GM23338 (cell line): ENCODE results near the gene GAREM1. TPM values are rescaled to one million over a fixed set of nuclear protein-coding genes. Genes with fewer than 3 reads are reported as not detected.

Experiments
- ATAC-seq: fragments of 200-7000 bp; cut with Tn5 transposase; 3 replicates; pipeline ENCODE4 v1.9.1; 2020
- DNase-seq: peaks from one replicate; pipeline ENCODE4 v3.0.0-alpha.2; 2015; ENCODE audit warnings: low spot score
- H2AFZ ChIP-seq: fragments of 200-600 bp; sonication (generic); 2 replicates; pipeline ENCODE4 v1.8.0; 2016; ENCODE audit warnings: antibody characterized with exemption, mild to moderate bottlenecking, moderate library complexity
- H3F3A ChIP-seq: fragments of 200-600 bp; sonication (generic); replicated peaks from 2 replicates; pipeline ENCODE4 v1.8.0; 2017; ENCODE audit warnings: antibody characterized with exemption, mixed run types, low read depth
- H3K27ac ChIP-seq: fragments of 200-600 bp; sonication (generic); 2 replicates; pipeline ENCODE4 v1.6.1; 2016; ENCODE audit warnings: low read depth
- H3K27me3 ChIP-seq: fragments of 200-600 bp; sonication (generic); 2 replicates; pipeline ENCODE4 v1.8.0; 2016; ENCODE audit warnings: mild to moderate bottlenecking, mixed run types, moderate library complexity; ENCODE audit not compliant: insufficient read depth
- H3K36me3 ChIP-seq: fragments of 200-600 bp; sonication (generic); 2 replicates; pipeline ENCODE4 v1.8.0; 2016; ENCODE audit warnings: mild to moderate bottlenecking; ENCODE audit not compliant: insufficient read depth
- H3K4me1 ChIP-seq: fragments of 200-600 bp; sonication (generic); 2 replicates; pipeline ENCODE4 v1.8.0; 2016; ENCODE audit warnings: mild to moderate bottlenecking, moderate library complexity; ENCODE audit not compliant: insufficient read depth
- H3K4me2 ChIP-seq: fragments of 200-600 bp; sonication (generic); 2 replicates; pipeline ENCODE4 v1.7.1; 2017; ENCODE audit warnings: mixed run types
- H3K4me3 ChIP-seq: fragments of 200-600 bp; sonication (generic); 2 replicates; pipeline ENCODE4 v1.6.1; 2016; ENCODE audit warnings: mixed run types
- H3K79me2 ChIP-seq: fragments of 200-600 bp; sonication (generic); replicated peaks from 2 replicates; pipeline ENCODE4 v1.8.0; 2017; ENCODE audit warnings: mild to moderate bottlenecking; ENCODE audit not compliant: insufficient read depth
- H3K9me2 ChIP-seq: fragments of 200-600 bp; sonication (generic); 2 replicates; pipeline ENCODE4 v1.8.0; 2017; ENCODE audit not compliant: insufficient read depth
- H4K20me1 ChIP-seq: fragments of 200-600 bp; sonication (generic); replicated peaks from 2 replicates; pipeline ENCODE4 v1.8.0; 2017; ENCODE audit warnings: mild to moderate bottlenecking; ENCODE audit not compliant: insufficient read depth
- H3K27ac Mint-ChIP-seq: 2 replicates; pipeline ENCODE4 v1.8.0; 2020; ENCODE audit warnings: inconsistent platforms, mild to moderate bottlenecking, moderate library complexity, mixed read lengths
- H3K27me3 Mint-ChIP-seq: 3 replicates; pipeline ENCODE4 v1.8.0; 2022; ENCODE audit warnings: low read depth, mild to moderate bottlenecking, moderate library complexity, mixed read lengths, inconsistent platforms; ENCODE audit not compliant: insufficient read depth, poor library complexity
- H3K36me3 Mint-ChIP-seq: 3 replicates; pipeline ENCODE4 v1.8.0; 2021; ENCODE audit warnings: low read depth, mild to moderate bottlenecking, inconsistent platforms, moderate library complexity, mixed read lengths
- H3K4me1 Mint-ChIP-seq: 3 replicates; pipeline ENCODE4 v1.8.0; 2020; ENCODE audit warnings: mild to moderate bottlenecking, inconsistent platforms, mixed read lengths
- H3K4me3 Mint-ChIP-seq: 3 replicates; pipeline ENCODE4 v1.8.0; 2021; ENCODE audit warnings: moderate library complexity, mild to moderate bottlenecking, inconsistent platforms, mixed read lengths
- H3K9me3 Mint-ChIP-seq: 3 replicates; pipeline ENCODE4 v1.8.0; 2020; ENCODE audit warnings: moderate library complexity, mild to moderate bottlenecking, inconsistent platforms, mixed read lengths
- CREB1 ChIP-seq: fragments of 250-450 bp; sonication (Bioruptor Pico); IDR thresholded peaks from 2 replicates; pipeline ENCODE4 v1.5.0; 2020; ENCODE audit warnings: low read depth, mild to moderate bottlenecking, moderate library complexity
- ETS1 ChIP-seq: IDR thresholded peaks from 2 replicates; pipeline ENCODE4 v1.6.1; 2016; ENCODE audit warnings: antibody characterized with exemption
- JUNB ChIP-seq: IDR thresholded peaks from one replicate; pipeline ENCODE4 v1.6.1; 2016; ENCODE audit warnings: antibody characterized with exemption; ENCODE audit not compliant: unreplicated experiment
- STAT1 ChIP-seq: IDR thresholded peaks from one replicate; pipeline ENCODE4 v1.6.1; 2016; ENCODE audit warnings: antibody characterized with exemption; ENCODE audit not compliant: unreplicated experiment
- ZNF114 ChIP-seq: fragments of 250-450 bp; sonication (Bioruptor Pico); IDR thresholded peaks from 2 replicates; pipeline ENCODE4 v1.5.0; 2020; ENCODE audit warnings: mild to moderate bottlenecking, moderate library complexity
- ZNF331 ChIP-seq: fragments of 250-450 bp; sonication (Bioruptor Pico); IDR thresholded peaks from 2 replicates; pipeline ENCODE4 v1.5.0; 2020; ENCODE audit warnings: low read depth, mild to moderate bottlenecking, moderate library complexity
- polyA plus RNA-seq: library from polyadenylated mRNA; unstranded; fragments of >200 nt; fragmentation: Nextera tagmentation; extraction: Ambion mirVana; gene quantifications from 2 replicates; pipeline ENCODE4 v1.2.1, GENCODE V29; 2016
- total RNA-seq: library from RNA; depleted of rRNA; stranded (reverse); fragments of >200 nt; shearing (Covaris generic); gene quantifications from 2 replicates; pipeline ENCODE4 v1.2.3, GENCODE V29; 2014
- TF ChIP-seq, protein P1 (sequence below), 2 experiments: fragments of 200-600 bp in 1 of 2; sonication (generic) in 1 of 2; conservative IDR thresholded peaks; 2 replicates each; pipeline versions ENCODE4 v1.5.1 to v1.6.1; 2016 to 2017; ENCODE audit warnings: antibody characterized with exemption in 2 of 2, low read depth in 2 of 2, mild to moderate bottlenecking in 2 of 2, moderate library complexity in 1 of 2
- TF ChIP-seq, protein P2 (sequence below): IDR thresholded peaks from one replicate; pipeline ENCODE4 v1.6.1; 2018; ENCODE audit warnings: antibody characterized with exemption; ENCODE audit not compliant: unreplicated experiment

The GAREM1 gene
- total and polyA plus RNA-seq, 2 experiments from 2014 or later, result 2.7 to 6.0 TPM

DNA sequence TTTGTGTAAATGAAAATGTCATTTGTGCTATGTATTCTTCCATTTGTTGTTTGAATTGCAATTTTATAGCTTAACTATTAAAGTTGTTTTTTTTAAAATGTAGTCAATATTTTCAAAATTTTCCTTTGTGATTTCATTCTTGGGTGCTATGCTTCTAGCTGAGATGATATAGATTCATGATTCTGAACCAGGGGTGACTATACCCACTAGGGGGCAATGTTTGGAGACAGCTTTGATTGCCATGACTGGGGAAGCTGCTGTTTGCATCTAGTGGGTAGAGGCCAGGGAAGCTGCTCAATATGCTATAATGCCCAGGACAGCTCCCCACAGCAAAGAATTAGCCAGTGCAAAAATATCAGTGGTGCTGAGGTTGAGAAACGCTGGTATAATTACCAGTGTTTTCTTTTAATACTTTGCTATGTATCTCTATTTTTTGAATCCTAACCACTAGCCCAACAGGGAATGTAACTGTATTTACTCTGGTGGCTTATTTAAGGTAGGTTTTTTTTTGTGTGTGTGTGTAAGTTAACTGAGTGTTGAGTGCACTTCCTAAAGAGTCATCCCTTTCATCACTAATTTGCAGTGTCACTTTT, 181.1 kb downstream of the GAREM1 start:
- Histone ChIP-seq H3K79me2 (no peaks in the 10 kb centered on the region), H3K4me3 (no peak overlapping the region), H3K9me2 (no peaks in the 10 kb centered on the region), H4K20me1 (no peaks in the 10 kb centered on the region), H3K4me1 (no peaks in the 10 kb centered on the region), H3K27ac (no peak overlapping the region), H3K27me3 (no peaks in the 10 kb centered on the region), H3F3A (no peaks in the 10 kb centered on the region), H3K4me2 (no peak overlapping the region), H3K36me3 (no peaks in the 10 kb centered on the region), H2AFZ (no peak overlapping the region)
- Mint-ChIP-seq H3K27me3 (no peaks in the 10 kb centered on the region), H3K36me3 (no peaks in the 10 kb centered on the region), H3K27ac (no peak overlapping the region), H3K4me3 (no peak overlapping the region), H3K4me1 (no peaks in the 10 kb centered on the region), H3K9me3 (no peaks in the 10 kb centered on the region; the same call in 2 of the 3 replicates)
- TF ChIP-seq, protein P1, sequence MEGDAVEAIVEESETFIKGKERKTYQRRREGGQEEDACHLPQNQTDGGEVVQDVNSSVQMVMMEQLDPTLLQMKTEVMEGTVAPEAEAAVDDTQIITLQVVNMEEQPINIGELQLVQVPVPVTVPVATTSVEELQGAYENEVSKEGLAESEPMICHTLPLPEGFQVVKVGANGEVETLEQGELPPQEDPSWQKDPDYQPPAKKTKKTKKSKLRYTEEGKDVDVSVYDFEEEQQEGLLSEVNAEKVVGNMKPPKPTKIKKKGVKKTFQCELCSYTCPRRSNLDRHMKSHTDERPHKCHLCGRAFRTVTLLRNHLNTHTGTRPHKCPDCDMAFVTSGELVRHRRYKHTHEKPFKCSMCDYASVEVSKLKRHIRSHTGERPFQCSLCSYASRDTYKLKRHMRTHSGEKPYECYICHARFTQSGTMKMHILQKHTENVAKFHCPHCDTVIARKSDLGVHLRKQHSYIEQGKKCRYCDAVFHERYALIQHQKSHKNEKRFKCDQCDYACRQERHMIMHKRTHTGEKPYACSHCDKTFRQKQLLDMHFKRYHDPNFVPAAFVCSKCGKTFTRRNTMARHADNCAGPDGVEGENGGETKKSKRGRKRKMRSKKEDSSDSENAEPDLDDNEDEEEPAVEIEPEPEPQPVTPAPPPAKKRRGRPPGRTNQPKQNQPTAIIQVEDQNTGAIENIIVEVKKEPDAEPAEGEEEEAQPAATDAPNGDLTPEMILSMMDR (conservative IDR thresholded peaks at IDR 0.05; ENCODE audit: low read depth in 2 of 2), result peak; percentile 82 to 83
- TF ChIP-seq, protein P2, sequence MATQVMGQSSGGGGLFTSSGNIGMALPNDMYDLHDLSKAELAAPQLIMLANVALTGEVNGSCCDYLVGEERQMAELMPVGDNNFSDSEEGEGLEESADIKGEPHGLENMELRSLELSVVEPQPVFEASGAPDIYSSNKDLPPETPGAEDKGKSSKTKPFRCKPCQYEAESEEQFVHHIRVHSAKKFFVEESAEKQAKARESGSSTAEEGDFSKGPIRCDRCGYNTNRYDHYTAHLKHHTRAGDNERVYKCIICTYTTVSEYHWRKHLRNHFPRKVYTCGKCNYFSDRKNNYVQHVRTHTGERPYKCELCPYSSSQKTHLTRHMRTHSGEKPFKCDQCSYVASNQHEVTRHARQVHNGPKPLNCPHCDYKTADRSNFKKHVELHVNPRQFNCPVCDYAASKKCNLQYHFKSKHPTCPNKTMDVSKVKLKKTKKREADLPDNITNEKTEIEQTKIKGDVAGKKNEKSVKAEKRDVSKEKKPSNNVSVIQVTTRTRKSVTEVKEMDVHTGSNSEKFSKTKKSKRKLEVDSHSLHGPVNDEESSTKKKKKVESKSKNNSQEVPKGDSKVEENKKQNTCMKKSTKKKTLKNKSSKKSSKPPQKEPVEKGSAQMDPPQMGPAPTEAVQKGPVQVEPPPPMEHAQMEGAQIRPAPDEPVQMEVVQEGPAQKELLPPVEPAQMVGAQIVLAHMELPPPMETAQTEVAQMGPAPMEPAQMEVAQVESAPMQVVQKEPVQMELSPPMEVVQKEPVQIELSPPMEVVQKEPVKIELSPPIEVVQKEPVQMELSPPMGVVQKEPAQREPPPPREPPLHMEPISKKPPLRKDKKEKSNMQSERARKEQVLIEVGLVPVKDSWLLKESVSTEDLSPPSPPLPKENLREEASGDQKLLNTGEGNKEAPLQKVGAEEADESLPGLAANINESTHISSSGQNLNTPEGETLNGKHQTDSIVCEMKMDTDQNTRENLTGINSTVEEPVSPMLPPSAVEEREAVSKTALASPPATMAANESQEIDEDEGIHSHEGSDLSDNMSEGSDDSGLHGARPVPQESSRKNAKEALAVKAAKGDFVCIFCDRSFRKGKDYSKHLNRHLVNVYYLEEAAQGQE, result no peak
- TF ChIP-seq ETS1 (no peak), ZNF331 (CRISPR knock-in tag) (no peak), CREB1 (CRISPR knock-in tag) (no peak)
- peak; percentile 84 for DNase-seq
- ATAC-seq, result peak; percentile 93

DNA sequence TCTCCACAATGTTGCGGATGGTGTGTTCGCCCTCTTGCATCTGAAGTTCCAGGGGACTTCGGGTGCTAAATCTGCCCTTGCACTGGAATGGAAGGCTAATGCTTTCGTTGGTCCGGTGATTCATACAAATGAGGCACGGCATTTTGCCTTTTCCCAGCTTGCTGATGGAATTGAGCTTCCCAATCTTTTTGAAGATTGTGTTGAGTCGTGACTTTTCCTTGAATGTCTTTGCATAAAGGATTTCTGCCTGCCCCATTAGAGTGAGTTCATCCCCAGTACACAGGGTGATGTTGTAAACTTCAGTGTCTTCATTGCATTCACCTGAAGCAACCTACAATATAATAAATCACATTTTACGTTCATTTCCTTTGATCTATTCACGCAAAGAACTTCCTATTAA, 182.8 kb downstream of the GAREM1 start:
- Histone ChIP-seq H3K27ac (no peak overlapping the region), H4K20me1 (no peaks in the 10 kb centered on the region), H3K36me3 (no peaks in the 10 kb centered on the region), H3K27me3 (no peaks in the 10 kb centered on the region), H3K79me2 (no peaks in the 10 kb centered on the region), H3F3A (no peaks in the 10 kb centered on the region), H2AFZ (no peak overlapping the region), H3K4me3 (no peak overlapping the region), H3K4me2 (no peak overlapping the region), H3K4me1 (no peaks in the 10 kb centered on the region), H3K9me2 (no peaks in the 10 kb centered on the region)
- H3K4me3 Mint-ChIP-seq, result no peak overlapping the region
- H3K27ac Mint-ChIP-seq, result no peak overlapping the region
- TF ChIP-seq STAT1 (no peak), ZNF114 (CRISPR knock-in tag) (no peak), JUNB (no peak)
- TF ChIP-seq, protein P2, result no peak
- no peaks in the 10 kb centered on the region for H3K27me3 Mint-ChIP-seq
- DNase-seq (no peak), ATAC-seq (no peak)
- no peaks in the 10 kb centered on the region for H3K4me1 Mint-ChIP-seq
- no peaks in the 10 kb centered on the region; the same call in 2 of the 3 replicates for H3K9me3 Mint-ChIP-seq
- no peaks in the 10 kb centered on the region for H3K36me3 Mint-ChIP-seq
